HepG2 (cell line): ENCODE measurements around the gene CTXN1. TPM values are rescaled to one million over a fixed set of nuclear protein-coding genes. Genes with fewer than 3 reads are reported as not detected.

Experiments used
- ARNT2 ChIP-seq: sonication (generic); formaldehyde crosslinking; IDR thresholded peaks from 2 replicates; pipeline ENCODE4 v1.8.0; 2022; ENCODE audit warnings: mild to moderate bottlenecking, low read depth, missing genetic modification reagents, moderate library complexity
- HNF1A ChIP-seq, 2 experiments: sonication (generic) in 1 of 2; formaldehyde crosslinking in 1 of 2; IDR thresholded peaks; 2 replicates each; pipeline versions ENCODE4 v1.4.0 to v1.6.1; 2016 to 2020; ENCODE audit warnings: borderline replicate concordance in 1 of 2, low read depth in 1 of 2, mild to moderate bottlenecking in 1 of 2, missing genetic modification reagents in 1 of 2
- HNRNPL ChIP-seq: fragments of 200-400 bp; formaldehyde crosslinking; IDR thresholded peaks from 2 replicates; pipeline ENCODE4 v1.6.1; 2017; ENCODE audit warnings: mild to moderate bottlenecking, low read depth, low read length
- KAT2B ChIP-seq: fragments of 150-350 bp; IDR thresholded peaks from 2 replicates; pipeline ENCODE4 v1.6.1; 2014; ENCODE audit warnings: low read depth, low read length, borderline replicate concordance
- NFRKB ChIP-seq: fragments of 450-650 bp; IDR thresholded peaks from 2 replicates; pipeline ENCODE4 v1.6.1; 2017
- NR2F1 ChIP-seq, 2 experiments: fragments of 450-650 bp in 1 of 2; formaldehyde crosslinking in 1 of 2; IDR thresholded peaks; 2 replicates each; pipeline versions ENCODE4 v1.5.0 to v1.6.1; 2016 to 2020; ENCODE audit warnings: mild to moderate bottlenecking in 1 of 2, missing compliant biosample characterization in 1 of 2, missing genetic modification reagents in 1 of 2, moderate library complexity in 1 of 2
- RAD51 ChIP-seq: fragments of 450-650 bp; IDR thresholded peaks from 2 replicates; pipeline ENCODE4 v1.6.1; 2016; ENCODE audit warnings: borderline replicate concordance
- SRF ChIP-seq: IDR thresholded peaks from 2 replicates; pipeline ENCODE4 v1.6.1; 2011; ENCODE audit warnings: mild to moderate bottlenecking, low read depth, low read length, moderate library complexity
- TEF ChIP-seq: sonication (generic); formaldehyde crosslinking; IDR thresholded peaks from 2 replicates; pipeline ENCODE4 v1.5.0; 2020; ENCODE audit warnings: missing genetic modification reagents
- U2AF1 ChIP-seq: fragments of 200-400 bp; formaldehyde crosslinking; optimal IDR thresholded peaks from 2 replicates; pipeline ENCODE3; 2017; ENCODE audit warnings: mild to moderate bottlenecking, low read depth, low read length
- ZFAT ChIP-seq: sonication (generic); formaldehyde crosslinking; conservative IDR thresholded peaks from 2 replicates; pipeline ENCODE4 v1.8.1; 2023; ENCODE audit warnings: missing genetic modification reagents, inconsistent platforms
- ZKSCAN5 ChIP-seq: sonication (generic); formaldehyde crosslinking; IDR thresholded peaks from 2 replicates; pipeline ENCODE4 v1.5.1; 2020; ENCODE audit warnings: mild to moderate bottlenecking, missing genetic modification reagents
- ZNF160 ChIP-seq: sonication (generic); formaldehyde crosslinking; IDR thresholded peaks from 2 replicates; pipeline ENCODE4 v1.8.0; 2022; ENCODE audit warnings: mild to moderate bottlenecking, inconsistent platforms, missing genetic modification reagents
- polyA plus RNA-seq, 8 experiments: library from polyadenylated mRNA; depleted of rRNA in 3 of 8; stranded (reverse) in 7 of 8; unstranded in 1 of 8; fragments of >200 nt; fragmentation: Illumina TruSeq in 4 of 8; extraction: Trizol in 4 of 8; gene quantifications; 2 replicates each; pipeline versions ENCODE4 v1.2.1 to v1.2.3, GENCODE V29; 2011 to 2016; ENCODE audit warnings: low read depth in 4 of 8, missing spikeins in 1 of 8, mixed read lengths in 1 of 8; ENCODE audit not compliant: insufficient read depth in 1 of 8
- total RNA-seq, 5 experiments: library from RNA; depleted of rRNA; stranded (reverse); fragments of >200 nt; fragmentation: Illumina TruSeq; extraction: Trizol; gene quantifications; 2 replicates each; pipeline ENCODE4 v1.2.3, GENCODE V29; 2016; ENCODE audit warnings: low read depth in 1 of 5
- TF ChIP-seq, protein P1 (sequence below), 2 experiments: sonication (generic) in 1 of 2; formaldehyde crosslinking in 1 of 2; IDR thresholded peaks; 2 replicates each; pipeline versions ENCODE4 v1.5.1 to v1.6.1; 2011 to 2020; ENCODE audit warnings: borderline replicate concordance in 1 of 2, low read depth in 1 of 2, low read length in 1 of 2, mild to moderate bottlenecking in 1 of 2, missing genetic modification reagents in 1 of 2, moderate library complexity in 1 of 2
- TF ChIP-seq, protein P2 (sequence below): sonication (generic); formaldehyde crosslinking; IDR thresholded peaks from 2 replicates; pipeline ENCODE4 v1.5.0; 2020; ENCODE audit warnings: mild to moderate bottlenecking, missing genetic modification reagents
- TF ChIP-seq, protein P3 (sequence below): sonication (generic); formaldehyde crosslinking; IDR thresholded peaks from 2 replicates; pipeline ENCODE4 v1.4.0; 2020; ENCODE audit warnings: mild to moderate bottlenecking, missing genetic modification reagents
- TF ChIP-seq, protein P4 (sequence below): sonication (generic); formaldehyde crosslinking; IDR thresholded peaks from 2 replicates; pipeline ENCODE4 v1.5.0; 2020; ENCODE audit warnings: mild to moderate bottlenecking, low read depth, missing genetic modification reagents, borderline replicate concordance

Gene CTXN1
- total and polyA plus RNA-seq, 2 of the 13 experiments (the other 11 are each of a cell fraction or from before 2014, with no cell fraction given): 0.11 TPM; not detected in 1

GRCh38 chr19:7916103-7916954 is 9.6 kb downstream of the CTXN1 start (continued):
- TF ChIP-seq TEF (no peak), RAD51 (no peak), HNRNPL (0 out of 2 replicates have a peak, but pooled peaks have one; percentile 18), NR2F1 (CRISPR knock-in tag; IDR thresholded peaks at IDR 0.05) (no peak), NFRKB (no peak), ZNF160 (CRISPR knock-in tag) (no peak), KAT2B (no peak), U2AF1 (no peak), SRF (no peak), HNF1A (IDR thresholded peaks at IDR 0.05; ENCODE audit: low read depth) (no peak), HNF1A (CRISPR knock-in tag; IDR thresholded peaks at IDR 0.05; ENCODE audit: borderline replicate concordance) (0 out of 2 replicates have a peak, but pooled peaks have one; percentile 42), ZKSCAN5 (CRISPR knock-in tag) (no peak), ZFAT (no peak; the same call in 1 of the 2 replicates), ARNT2 (peak; percentile 85)
- TF ChIP-seq, protein P1, sequence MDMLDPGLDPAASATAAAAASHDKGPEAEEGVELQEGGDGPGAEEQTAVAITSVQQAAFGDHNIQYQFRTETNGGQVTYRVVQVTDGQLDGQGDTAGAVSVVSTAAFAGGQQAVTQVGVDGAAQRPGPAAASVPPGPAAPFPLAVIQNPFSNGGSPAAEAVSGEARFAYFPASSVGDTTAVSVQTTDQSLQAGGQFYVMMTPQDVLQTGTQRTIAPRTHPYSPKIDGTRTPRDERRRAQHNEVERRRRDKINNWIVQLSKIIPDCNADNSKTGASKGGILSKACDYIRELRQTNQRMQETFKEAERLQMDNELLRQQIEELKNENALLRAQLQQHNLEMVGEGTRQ (IDR thresholded peaks at IDR 0.05; ENCODE audit: low read depth, low read length): no peak
- TF ChIP-seq, protein P1 (CRISPR knock-in tag; IDR thresholded peaks at IDR 0.05; ENCODE audit: borderline replicate concordance): no peak
- TF ChIP-seq, protein P2, sequence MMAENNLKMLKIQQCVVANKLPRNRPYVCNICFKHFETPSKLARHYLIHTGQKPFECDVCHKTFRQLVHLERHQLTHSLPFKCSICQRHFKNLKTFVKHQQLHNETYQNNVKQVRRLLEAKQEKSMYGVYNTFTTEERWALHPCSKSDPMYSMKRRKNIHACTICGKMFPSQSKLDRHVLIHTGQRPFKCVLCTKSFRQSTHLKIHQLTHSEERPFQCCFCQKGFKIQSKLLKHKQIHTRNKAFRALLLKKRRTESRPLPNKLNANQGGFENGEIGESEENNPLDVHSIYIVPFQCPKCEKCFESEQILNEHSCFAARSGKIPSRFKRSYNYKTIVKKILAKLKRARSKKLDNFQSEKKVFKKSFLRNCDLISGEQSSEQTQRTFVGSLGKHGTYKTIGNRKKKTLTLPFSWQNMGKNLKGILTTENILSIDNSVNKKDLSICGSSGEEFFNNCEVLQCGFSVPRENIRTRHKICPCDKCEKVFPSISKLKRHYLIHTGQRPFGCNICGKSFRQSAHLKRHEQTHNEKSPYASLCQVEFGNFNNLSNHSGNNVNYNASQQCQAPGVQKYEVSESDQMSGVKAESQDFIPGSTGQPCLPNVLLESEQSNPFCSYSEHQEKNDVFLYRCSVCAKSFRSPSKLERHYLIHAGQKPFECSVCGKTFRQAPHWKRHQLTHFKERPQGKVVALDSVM (CRISPR knock-in tag): no peak
- TF ChIP-seq, protein P3, sequence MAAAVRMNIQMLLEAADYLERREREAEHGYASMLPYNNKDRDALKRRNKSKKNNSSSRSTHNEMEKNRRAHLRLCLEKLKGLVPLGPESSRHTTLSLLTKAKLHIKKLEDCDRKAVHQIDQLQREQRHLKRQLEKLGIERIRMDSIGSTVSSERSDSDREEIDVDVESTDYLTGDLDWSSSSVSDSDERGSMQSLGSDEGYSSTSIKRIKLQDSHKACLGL (CRISPR knock-in tag): no peak
- TF ChIP-seq, protein P4, sequence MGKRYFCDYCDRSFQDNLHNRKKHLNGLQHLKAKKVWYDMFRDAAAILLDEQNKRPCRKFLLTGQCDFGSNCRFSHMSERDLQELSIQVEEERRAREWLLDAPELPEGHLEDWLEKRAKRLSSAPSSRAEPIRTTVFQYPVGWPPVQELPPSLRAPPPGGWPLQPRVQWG: no peak
